Bronchial epithelial cell (primary cell): ENCODE measurements around the gene IFITM1. TPM values are rescaled to one million over a fixed set of nuclear protein-coding genes. Genes with fewer than 3 reads are reported as not detected.
A peak's percentile ranks its signal among the peaks of the same experiment; 100 is the strongest.
"Not testable (repeated sequence)": the region's sequence is repeated elsewhere in the genome, so short reads cannot be mapped to it uniquely, and the experiment has no call there.

Source experiments
- DNase-seq: peaks from one replicate; pipeline ENCODE4 v3.0.0-alpha.2; 2010; ENCODE audit warnings: low read depth
- FAIRE-seq: peaks from 2 replicates; lab custom pipeline; 2011; peaks lifted over from hg19 to GRCh38; lab: Jason Lieb, UNC
- H3K27me3 ChIP-seq: 2 replicates; pipeline ENCODE4 v1.5.1; 2011; ENCODE audit warnings: low read length; ENCODE audit not compliant: control insufficient read depth, insufficient read depth
- H3K36me3 ChIP-seq: 2 replicates; pipeline ENCODE4 v1.5.1; 2011; ENCODE audit warnings: low read length; ENCODE audit not compliant: control insufficient read depth, insufficient read depth
- H3K4me3 ChIP-seq: 2 replicates; pipeline ENCODE4 v1.5.1; 2011; ENCODE audit warnings: mild to moderate bottlenecking, low read depth, low read length, control low read depth
- total RNA-seq: library from RNA; depleted of rRNA; stranded (reverse); fragments of >200 nt; gene quantifications from 2 replicates; pipeline ENCODE4 v1.2.1, GENCODE V29; 2014
- TF ChIP-seq, protein P1 (sequence below): IDR thresholded peaks from 2 replicates; pipeline ENCODE4 v1.5.1; 2011; ENCODE audit warnings: mild to moderate bottlenecking, moderate library complexity, low read length, control low read depth, inconsistent platforms; ENCODE audit not compliant: insufficient read depth, severe bottlenecking

Gene IFITM1
- total RNA-seq, 1 donor from 2014 or later, result 1.8 TPM

DNA sequence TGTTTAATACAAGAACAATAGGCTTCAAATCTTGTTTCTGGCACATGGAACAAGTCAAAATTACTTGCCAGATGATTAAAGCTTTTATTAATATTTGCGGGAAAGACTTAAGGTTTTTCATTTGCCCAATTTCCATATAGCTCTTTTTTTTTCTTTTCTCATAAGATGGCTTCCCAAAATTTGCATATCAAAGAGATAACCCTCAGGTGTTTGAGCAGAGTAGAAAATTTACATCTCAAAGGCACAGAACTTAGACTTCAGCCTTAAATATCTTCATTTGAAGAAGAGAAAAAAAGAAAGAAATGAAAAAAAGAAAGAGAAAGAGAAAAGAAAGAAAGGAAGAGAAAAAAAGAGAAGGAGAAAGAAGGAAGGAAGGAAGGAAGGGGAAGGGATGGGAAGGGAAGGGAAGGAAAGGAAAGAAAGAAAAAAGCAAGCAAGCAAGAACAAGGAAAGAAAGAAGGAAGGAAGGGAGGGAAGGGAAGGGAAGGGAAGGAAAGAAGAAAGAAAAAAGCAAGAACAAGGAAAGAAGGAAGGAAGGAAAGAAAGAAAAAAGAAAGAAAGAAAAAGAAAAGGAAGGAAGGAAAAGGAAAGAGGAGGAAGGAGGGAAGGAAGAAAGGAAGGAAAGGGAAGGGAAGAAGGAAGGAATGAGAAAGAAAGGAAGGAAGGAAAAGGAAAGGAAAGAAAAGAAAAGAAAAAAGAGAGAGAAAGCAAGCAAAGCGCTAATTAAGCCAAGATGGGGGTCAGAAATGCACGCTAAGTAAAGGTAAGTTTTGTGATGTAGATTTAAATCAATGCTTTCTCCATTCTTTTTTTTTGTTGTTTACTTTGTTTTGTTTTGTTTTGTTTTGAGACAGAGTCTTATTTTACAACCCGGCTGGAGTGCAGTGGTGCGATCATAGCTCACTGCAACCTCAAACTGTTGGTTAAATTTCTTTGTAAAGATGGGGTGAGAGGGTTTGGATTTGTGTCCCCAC is 27.0 kb downstream of the IFITM1 start:
- FAIRE-seq (no peak), DNase-seq (no peak)
- peaks cover 1% of the 10 kb centered on the region for H3K27me3 ChIP-seq
- TF ChIP-seq, protein P1, sequence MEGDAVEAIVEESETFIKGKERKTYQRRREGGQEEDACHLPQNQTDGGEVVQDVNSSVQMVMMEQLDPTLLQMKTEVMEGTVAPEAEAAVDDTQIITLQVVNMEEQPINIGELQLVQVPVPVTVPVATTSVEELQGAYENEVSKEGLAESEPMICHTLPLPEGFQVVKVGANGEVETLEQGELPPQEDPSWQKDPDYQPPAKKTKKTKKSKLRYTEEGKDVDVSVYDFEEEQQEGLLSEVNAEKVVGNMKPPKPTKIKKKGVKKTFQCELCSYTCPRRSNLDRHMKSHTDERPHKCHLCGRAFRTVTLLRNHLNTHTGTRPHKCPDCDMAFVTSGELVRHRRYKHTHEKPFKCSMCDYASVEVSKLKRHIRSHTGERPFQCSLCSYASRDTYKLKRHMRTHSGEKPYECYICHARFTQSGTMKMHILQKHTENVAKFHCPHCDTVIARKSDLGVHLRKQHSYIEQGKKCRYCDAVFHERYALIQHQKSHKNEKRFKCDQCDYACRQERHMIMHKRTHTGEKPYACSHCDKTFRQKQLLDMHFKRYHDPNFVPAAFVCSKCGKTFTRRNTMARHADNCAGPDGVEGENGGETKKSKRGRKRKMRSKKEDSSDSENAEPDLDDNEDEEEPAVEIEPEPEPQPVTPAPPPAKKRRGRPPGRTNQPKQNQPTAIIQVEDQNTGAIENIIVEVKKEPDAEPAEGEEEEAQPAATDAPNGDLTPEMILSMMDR, result no peak
- no peak overlapping the region for H3K4me3 ChIP-seq
- no peaks in the 10 kb centered on the region for H3K36me3 ChIP-seq

DNA sequence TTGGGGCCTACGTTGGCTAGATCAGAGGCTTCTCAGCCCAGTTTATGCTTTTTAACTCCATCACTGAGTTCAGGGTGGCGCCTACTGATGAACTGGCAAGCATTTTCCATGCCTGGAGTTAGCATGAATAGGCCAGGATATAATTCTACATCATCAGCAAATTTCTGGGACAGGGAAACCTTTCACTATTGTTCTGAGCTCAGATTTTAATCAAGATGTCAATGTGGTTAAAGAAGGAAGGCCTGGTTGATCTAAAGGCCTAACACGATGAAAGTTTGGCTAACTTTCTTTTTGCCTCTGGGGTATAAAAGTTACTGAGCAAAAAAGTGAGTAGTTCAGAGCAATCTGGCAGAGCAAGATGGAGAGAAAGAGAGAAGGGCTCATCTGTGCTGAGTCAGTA is 28.5 kb downstream of the IFITM1 start:
- Histone ChIP-seq H3K4me3 (no peak overlapping the region), H3K27me3 (peaks cover 1% of the 10 kb centered on the region), H3K36me3 (no peaks in the 10 kb centered on the region)
- no peak for DNase-seq
- FAIRE-seq, result no peak
- TF ChIP-seq, protein P1, result no peak

DNA sequence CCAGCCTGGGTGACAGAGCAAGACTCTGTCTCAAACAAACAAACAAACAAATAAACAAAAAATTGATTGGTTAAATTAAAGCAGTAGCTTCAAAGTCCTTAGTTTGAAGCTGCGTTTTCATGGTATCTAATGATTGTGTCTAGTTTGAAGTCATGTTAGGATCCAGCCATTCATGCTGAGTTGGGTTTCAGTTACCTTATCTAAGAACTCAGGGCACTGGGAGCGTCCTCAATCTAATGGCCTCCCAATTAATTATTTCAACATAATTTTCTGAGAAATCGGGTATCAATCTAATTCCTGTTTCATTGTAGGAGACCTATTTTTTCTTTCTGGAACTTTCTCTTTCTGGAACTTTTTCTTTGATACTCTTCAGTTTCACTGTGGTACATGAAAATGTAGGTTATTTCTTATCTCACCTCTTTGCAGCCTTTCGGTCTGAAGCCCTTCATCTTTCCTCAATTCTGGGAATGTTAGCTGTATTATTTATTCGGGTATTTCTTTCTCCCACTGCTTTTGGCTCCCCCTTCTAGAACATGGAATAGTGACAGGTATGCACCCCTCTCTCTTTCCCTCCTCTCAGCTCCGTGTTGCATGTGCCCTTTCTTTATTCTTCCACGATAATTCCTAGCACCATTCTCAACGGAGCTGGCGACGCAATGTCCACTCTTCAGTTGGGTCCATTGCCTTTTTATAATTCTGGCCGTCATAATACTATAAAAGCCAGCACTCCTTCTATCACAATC is 31.2 kb downstream of the IFITM1 start:
- Histone ChIP-seq H3K36me3 (no peaks in the 10 kb centered on the region), H3K27me3 (peaks cover 1% of the 10 kb centered on the region), H3K4me3 (no peak overlapping the region)
- FAIRE-seq, result no peak
- no peak for DNase-seq
- TF ChIP-seq, protein P1, result no peak

DNA sequence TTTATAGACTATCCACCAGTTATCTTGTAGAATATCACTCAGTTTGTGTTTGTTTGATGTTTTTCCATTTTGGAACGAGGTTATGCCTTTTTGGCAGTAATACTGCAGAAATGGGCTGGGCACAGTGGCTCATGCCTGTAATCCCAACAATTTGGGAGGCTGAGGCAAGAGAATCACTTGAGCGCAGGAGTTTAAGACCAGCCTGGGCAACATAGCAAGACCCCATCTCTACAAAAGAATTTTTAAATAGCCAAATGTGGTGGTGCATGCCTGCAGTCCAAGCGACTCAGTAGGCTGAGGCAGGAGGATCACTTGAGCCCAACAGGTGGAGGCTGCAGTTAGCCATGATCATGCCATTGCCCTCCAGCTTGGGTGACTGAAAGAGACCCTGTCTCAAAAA is 32.7 kb downstream of the IFITM1 start:
- DNase-seq, result no peak
- no peak overlapping the region for H3K4me3 ChIP-seq
- no peak for FAIRE-seq
- H3K27me3 ChIP-seq, result peaks cover 1% of the 10 kb centered on the region
- no peaks in the 10 kb centered on the region for H3K36me3 ChIP-seq
- TF ChIP-seq, protein P1, result no peak

DNA sequence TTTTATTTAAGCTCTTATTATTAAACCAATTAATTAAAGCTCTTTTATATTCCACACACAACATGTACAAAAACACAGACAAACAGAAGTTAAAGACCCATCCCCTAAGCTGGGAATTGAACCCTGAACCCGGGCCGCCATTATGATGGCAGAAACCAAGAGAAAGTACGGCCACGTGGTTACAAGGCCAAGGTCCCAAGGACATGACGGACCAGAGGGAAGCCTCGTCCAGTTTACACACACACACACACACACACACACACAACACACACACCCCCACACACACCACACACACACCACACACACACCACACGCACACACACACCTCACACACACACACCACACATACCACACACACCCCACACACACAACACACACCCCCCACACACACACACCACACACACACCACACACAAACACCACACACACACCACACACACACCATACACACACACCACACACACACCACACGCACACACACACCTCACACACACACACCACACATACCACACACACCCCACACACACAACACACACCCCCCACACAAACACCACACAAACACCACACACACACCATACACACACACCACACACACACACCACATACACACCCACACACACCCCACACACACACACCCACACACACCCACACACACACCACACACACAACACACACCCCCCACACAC is 35.6 kb downstream of the IFITM1 start:
- not testable (repeated sequence) for DNase-seq, H3K27me3 ChIP-seq, H3K36me3 ChIP-seq, H3K4me3 ChIP-seq
- peak; percentile 97 for FAIRE-seq

DNA sequence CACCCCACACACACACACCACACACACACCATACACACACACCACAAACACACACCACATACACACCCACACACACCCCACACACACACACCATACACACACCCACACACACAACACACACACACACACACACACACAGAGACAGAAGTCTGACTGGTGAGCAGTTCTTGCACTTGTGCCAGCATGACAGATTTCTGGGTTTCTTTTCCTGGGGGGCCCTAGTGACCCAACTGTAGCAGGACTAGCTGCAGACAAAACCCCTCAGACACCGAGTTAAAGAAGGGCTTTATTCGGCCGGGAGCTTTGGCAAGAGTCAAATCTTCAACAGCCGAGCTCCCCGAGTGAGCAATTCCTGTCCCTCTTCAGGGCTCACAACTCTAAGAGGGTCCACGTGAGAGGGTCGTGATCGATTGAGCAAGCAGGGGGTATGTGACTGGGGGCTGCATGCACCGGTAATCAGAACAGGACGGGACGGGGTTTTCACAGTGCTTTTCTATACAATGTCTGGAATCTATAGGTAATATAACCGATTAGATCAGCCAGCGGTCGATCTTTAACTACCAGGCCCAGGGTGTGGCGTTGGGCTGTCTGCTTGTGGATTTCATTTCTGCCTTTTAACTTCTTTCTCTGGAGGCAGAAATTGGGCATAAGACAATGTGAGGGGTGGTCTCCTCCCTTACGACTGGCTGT is 36.3 kb downstream of the IFITM1 start:
- H3K27me3 ChIP-seq, H3K4me3 ChIP-seq, FAIRE-seq: not testable (repeated sequence)

More for the DNA sequence above, 36.3 kb downstream of the IFITM1 start:
- not testable (repeated sequence) for DNase-seq, H3K36me3 ChIP-seq
